Suppressor macrophage treated with lipopolysaccharide for 4 hours (primary cell): ENCODE results near the gene GRM4.

Experiments
- DNase-seq: peaks from one replicate; pipeline ENCODE4 v3.0.0-alpha.2; 2020

The GRM4 gene

DNA sequence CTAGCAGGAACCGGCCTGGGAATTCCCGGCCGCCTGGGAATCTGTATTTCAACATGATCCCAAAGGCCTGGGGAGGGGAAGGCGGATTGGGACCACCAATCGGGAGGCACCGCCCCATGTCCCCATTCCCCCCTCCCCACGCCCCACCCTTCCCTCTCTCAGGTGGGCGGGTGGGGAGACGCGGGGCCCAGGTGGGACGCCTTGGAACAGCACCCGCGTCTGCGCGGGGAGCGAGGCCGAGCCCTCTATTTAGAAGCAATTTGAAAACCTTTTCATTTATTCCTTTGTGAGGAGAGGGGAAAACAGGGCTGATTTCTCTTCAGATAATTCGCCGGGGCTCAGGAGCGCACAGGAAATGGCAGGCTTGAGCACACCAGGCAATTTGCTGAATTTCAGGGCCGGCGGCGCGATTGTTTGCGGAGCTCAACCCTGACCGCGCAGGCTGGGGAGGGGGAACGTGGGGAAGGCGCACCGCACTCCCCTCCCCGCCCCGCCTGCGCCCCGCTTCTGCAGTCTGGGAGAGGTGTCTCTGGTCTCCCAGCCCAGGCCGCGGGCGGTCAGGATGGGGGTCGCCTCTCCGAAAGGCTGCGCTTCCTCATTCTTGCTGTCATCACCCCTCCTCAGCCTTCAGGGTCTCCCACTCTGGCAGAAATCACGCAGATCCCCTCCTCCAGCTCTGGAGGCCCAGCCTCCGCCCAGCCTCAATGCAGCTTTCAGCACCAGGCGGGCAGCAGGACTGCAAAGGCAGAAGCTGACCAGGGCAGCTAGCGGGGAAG lies 170.0 kb downstream of the GRM4 start:
- no peak for DNase-seq

DNA sequence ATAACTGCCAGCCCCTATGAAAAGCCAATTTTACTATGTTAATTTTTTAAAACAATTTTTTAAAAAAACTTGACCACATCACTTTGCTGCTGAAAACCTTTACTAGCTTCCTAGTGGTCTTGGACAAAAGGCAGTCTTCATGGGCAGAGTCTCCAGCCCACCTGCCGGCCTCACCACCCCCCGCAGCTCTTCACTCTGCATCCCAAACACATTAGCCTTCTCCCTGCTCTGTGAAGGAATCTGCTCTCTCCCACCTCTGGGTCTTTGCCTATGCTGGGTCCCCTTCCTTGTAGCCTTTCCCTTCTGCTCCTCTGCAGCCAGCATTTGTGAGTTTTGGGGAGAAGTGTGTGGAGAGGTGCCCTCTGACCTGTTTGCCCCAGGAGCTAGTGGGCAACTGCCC lies 171.4 kb downstream of the GRM4 start:
- no peak for DNase-seq

DNA sequence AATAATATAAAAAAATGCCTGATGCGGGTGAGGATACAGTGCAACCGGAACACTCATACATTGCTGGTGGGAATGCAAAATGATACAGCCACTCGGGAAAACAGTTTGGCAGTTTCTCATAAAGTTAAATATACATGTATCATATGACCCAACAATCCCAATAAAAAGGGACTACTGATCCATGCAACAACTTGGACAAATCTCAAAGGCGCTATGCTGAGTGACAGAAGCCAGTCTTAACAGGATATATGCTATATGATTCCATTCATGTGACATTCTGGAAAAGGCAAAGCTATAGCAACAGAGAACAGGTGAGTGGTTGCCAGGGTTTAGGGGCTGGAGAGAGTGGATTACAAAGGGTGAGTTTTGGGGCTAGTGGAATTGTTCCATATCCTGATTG lies 171.9 kb downstream of the GRM4 start:
- no peak for DNase-seq

DNA sequence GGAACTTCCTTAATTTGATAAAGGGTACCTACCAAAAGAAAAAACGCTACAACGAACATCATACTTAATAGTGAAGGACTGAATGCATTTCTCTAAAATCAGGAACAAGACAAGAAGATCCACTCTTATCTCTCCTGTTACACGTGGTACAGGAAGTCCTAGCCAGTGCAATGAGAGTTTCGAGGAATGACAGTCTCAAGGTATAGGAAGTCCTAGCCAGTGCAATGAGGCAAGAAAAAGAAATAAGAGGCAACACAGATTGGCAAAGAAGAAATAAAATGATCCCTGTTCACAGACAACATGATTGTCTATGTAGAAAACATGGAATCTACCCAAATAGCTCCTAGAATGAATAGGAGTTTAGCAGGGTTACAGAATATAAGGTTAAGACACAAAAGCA lies 174.3 kb downstream of the GRM4 start:
- no peak for DNase-seq
